Measurements from ENCODE around the gene MDN1. TPM values are rescaled to one million over a fixed set of nuclear protein-coding genes. Genes with fewer than 3 reads are reported as not detected.
A peak's percentile ranks its signal among the peaks of the same experiment; 100 is the strongest.

The MDN1 gene
- total and polyA plus RNA-seq, 2 of the 13 experiments (the other 11 are each of a cell fraction or from before 2014, with no cell fraction given), result 18.8 to 52.9 TPM

DNA sequence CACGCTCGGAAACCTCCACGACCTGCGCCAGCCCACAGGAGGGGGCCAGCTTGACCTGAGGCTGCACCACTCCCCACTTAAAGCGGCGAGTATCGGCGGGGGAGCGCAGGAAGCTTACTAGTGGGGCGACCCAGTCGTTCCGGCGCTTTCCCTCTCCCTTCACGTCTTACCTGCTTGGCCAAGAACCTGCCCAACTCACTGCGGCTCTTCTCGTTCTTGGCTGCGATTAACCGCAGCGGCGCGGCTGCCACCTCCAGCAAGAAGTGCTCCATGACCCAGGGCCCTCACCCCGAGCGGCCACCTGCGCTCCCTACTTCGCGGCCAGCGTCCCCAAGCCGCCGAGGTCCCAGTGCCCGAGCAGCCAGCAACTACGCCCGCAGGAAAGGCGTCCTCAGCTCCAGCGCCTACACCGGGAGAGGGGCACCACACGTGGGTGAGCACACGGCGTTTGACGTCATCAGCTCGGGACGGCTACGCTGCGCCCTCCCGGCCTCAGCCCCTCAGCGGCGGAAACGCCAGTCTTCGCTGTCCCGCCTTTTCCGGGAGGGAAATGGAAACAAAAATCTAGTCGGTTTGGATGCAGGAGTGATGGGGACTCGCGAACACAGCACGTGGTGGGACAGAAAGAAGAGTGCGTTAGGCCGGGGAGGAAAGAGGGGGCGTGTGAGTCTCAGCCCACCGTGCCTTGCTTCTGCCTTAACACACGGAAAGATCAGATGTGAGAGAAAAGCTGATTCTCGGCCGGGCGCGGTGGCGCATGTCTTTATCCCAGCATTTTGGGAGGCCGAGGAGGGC, at the start of gene MDN1 (continued):
- TF ChIP-seq, protein P1, sequence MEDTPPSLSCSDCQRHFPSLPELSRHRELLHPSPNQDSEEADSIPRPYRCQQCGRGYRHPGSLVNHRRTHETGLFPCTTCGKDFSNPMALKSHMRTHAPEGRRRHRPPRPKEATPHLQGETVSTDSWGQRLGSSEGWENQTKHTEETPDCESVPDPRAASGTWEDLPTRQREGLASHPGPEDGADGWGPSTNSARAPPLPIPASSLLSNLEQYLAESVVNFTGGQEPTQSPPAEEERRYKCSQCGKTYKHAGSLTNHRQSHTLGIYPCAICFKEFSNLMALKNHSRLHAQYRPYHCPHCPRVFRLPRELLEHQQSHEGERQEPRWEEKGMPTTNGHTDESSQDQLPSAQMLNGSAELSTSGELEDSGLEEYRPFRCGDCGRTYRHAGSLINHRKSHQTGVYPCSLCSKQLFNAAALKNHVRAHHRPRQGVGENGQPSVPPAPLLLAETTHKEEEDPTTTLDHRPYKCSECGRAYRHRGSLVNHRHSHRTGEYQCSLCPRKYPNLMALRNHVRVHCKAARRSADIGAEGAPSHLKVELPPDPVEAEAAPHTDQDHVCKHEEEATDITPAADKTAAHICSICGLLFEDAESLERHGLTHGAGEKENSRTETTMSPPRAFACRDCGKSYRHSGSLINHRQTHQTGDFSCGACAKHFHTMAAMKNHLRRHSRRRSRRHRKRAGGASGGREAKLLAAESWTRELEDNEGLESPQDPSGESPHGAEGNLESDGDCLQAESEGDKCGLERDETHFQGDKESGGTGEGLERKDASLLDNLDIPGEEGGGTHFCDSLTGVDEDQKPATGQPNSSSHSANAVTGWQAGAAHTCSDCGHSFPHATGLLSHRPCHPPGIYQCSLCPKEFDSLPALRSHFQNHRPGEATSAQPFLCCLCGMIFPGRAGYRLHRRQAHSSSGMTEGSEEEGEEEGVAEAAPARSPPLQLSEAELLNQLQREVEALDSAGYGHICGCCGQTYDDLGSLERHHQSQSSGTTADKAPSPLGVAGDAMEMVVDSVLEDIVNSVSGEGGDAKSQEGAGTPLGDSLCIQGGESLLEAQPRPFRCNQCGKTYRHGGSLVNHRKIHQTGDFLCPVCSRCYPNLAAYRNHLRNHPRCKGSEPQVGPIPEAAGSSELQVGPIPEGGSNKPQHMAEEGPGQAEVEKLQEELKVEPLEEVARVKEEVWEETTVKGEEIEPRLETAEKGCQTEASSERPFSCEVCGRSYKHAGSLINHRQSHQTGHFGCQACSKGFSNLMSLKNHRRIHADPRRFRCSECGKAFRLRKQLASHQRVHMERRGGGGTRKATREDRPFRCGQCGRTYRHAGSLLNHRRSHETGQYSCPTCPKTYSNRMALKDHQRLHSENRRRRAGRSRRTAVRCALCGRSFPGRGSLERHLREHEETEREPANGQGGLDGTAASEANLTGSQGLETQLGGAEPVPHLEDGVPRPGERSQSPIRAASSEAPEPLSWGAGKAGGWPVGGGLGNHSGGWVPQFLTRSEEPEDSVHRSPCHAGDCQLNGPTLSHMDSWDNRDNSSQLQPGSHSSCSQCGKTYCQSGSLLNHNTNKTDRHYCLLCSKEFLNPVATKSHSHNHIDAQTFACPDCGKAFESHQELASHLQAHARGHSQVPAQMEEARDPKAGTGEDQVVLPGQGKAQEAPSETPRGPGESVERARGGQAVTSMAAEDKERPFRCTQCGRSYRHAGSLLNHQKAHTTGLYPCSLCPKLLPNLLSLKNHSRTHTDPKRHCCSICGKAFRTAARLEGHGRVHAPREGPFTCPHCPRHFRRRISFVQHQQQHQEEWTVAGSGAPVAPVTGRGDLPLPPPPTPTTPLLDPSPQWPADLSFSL (CRISPR knock-in tag; IDR thresholded peaks at IDR 0.05), result no peak; the same call in 1 of the 2 replicates
- TF ChIP-seq KDM6A (CRISPR knock-in tag; IDR thresholded peaks at IDR 0.05; ENCODE audit: low read depth), result no peak
- no peak for TF ChIP-seq ZBTB7B (CRISPR knock-in tag; IDR thresholded peaks at IDR 0.05)
- peak; percentile 98 for TF ChIP-seq YEATS2 (CRISPR knock-in tag; IDR thresholded peaks at IDR 0.05; ENCODE audit: borderline replicate concordance)
- TF ChIP-seq MBD4 (IDR thresholded peaks at IDR 0.05; ENCODE audit: borderline replicate concordance, low read length), result no peak
- no peak for TF ChIP-seq RARG (CRISPR knock-in tag; IDR thresholded peaks at IDR 0.05; ENCODE audit: low read depth)

All from HepG2 (cell line).